ENCODE results near the gene SHISAL2A.

The SHISAL2A gene

GRCh38 chr1:52659851-52660596, 27.1 kb downstream of the SHISAL2A start:
- no peak for DNase-seq (ENCODE audit: low read depth)

- no peak for DNase-seq (ENCODE audit: low read depth)
Observed at GRCh38 chr1:52660807-52661206, 27.8 kb downstream of the SHISAL2A start.

DNA sequence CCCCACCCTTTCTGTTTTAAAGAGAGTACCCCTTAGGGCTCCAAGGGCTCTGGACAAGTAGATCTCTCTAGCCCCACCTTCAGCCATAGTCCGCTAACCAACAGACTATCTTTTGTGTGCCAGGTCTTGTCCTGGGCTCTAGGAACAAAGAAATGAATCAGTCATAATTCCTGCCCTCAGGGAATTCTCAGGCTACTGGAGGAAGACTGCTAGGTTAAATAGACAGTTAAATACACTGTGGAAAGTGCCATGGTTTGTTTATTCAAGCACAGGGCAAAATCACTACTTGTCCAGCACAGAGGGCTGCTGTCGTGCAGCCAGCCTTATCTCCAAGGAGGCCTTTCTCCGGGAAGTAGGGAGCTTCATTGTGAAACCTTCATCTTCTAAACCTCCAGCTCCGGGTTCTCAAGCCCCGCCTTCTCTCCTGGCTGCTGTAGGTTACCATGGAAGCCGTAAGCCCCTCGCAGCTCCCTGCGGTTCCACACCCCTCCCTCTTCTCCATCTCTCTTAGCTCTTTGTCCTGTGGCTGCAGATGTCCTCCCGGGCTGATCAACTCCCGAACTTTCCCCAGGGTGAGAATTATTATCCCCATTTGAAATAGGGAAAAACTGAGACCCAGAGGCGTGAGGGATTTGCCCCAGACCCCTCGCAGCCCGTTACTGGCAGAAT, 29.8 kb downstream of the SHISAL2A start:
- no peak for DNase-seq (ENCODE audit: low read depth)

- DNase-seq (ENCODE audit: low read depth) = no peak
Observed at GRCh38 chr1:52663716-52664115, 30.7 kb downstream of the SHISAL2A start.

GRCh38 chr1:52665006-52665941, 32.3 kb downstream of the SHISAL2A start:
- DNase-seq (ENCODE audit: low read depth) = no peak

DNA sequence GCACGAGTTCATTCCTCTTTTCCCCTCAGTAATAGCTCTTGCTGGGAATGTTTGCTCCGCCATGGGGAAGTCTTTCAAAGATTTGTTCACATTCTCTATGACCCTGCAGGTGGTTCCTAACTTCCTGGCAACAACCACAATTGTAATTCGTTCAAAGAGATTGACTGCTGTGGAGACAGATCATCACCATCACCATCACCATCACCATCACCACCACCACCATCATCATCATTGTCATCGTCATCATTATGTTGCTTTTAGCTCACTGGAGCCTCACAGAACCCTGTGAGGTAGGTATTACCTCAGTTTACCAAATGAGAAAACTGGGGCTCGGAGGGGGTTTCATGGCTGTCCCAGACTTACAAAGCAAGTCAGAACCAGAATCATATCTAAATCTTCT, 34.3 kb downstream of the SHISAL2A start:
- DNase-seq (ENCODE audit: low read depth) = no peak

DNA sequence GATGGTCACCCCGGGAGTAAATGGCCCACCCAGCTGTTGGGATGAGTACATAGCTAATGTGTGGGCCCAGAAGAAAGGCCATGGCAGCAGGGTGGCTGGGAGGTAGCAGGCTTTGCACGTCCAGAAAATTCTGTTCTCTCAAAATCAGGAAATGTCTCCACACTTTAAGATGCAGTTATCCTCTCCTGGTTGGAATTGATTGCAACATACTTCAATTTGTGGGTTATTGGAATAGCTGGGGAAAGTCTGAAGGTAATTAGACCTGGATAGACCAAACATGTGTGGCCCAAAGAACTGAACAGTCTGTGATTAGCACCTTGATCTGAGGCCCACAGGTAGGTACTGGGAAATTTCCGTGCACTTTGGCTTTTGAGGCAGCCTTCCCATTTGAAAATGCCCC, 35.0 kb downstream of the SHISAL2A start:
- DNase-seq (ENCODE audit: low read depth) = no peak

GRCh38 chr1:52668711-52669110, 35.7 kb downstream of the SHISAL2A start:
- DNase-seq (ENCODE audit: low read depth) = no peak

- no peak for DNase-seq (ENCODE audit: low read depth)
Observed at GRCh38 chr1:52669696-52670095, 36.7 kb downstream of the SHISAL2A start.

GRCh38 chr1:52670604-52671003, 37.6 kb downstream of the SHISAL2A start:
- no peak for DNase-seq (ENCODE audit: low read depth)

GRCh38 chr1:52672946-52673345, 40.0 kb downstream of the SHISAL2A start:
- DNase-seq (ENCODE audit: low read depth) = no peak

DNA sequence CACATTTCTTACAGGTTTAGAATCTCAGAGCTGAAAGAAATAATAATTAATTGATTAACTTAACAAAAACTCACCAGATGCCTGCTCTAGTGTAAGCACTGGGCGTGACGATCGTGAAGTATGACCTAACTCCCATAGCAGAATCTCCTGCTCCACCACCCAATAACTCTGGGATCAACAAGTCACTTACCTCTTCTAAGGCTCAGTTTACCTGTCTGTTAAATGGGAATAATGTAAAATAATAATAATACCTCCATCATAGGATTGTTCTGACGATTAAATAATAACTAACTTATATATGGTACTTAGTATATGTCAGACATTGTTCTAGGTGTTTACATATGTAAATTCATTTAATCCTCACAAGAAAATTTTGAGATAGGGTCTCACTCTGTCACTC, 40.5 kb downstream of the SHISAL2A start:
- no peak for DNase-seq (ENCODE audit: low read depth)

GRCh38 chr1:52674497-52675384, 41.8 kb downstream of the SHISAL2A start:
- no peak for DNase-seq (ENCODE audit: low read depth)

GRCh38 chr1:52676249-52676903, 43.4 kb downstream of the SHISAL2A start:
- DNase-seq (ENCODE audit: low read depth) = no peak

DNA sequence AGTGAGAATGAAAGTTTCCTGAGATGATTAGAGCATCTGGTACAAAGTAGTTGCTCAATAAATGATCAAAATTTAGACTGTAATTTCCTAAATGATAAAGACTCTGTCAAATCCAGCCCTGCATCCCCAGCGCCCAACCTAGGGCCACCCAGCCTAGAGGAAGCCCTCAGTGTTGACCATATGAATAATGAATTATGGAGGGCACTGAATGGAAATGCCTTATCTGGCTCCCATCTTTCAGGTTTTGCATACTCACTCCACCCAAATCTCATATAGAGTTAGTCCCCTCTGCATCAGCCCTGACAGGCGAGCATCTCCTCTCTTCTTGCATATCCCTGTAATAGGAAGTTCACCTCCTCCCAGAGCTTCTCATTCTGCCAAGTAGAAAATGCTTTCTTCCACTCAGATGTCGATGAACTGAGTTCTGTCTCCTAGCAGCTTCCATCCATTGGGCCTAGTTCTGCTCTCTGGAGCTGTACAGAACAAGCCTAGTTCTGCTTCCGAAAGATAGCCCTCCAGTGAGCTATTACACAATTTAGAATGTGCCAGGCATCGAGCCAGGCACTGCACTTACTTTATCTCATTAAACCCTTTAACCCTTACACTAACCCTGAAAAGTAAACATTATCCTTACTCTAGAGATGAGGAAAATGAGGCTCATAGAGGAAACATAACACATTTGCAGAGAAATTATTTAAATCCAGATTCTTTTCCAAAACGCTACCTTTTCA, 44.3 kb downstream of the SHISAL2A start:
- no peak for DNase-seq (ENCODE audit: low read depth)

DNA sequence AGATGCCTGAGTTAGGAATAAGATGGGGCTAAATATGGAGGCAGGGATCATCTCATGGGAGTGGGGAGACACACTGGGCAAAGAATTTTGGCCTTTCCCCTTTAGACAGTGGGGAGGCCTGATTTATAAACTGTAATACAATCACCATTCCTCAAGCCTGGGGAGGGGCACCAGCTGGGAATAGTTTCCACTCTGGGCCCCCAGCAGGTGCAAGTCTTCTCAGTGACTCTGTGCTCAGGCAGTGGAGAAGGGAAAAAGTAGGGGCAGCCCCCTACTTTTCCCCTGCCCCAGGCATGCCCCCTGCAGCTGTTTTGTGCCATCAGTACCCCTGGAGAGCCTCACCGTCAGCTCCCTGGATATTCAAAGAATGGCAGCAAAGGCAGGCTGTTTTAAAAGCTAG, 46.1 kb downstream of the SHISAL2A start:
- DNase-seq (ENCODE audit: low read depth) = no peak

DNA sequence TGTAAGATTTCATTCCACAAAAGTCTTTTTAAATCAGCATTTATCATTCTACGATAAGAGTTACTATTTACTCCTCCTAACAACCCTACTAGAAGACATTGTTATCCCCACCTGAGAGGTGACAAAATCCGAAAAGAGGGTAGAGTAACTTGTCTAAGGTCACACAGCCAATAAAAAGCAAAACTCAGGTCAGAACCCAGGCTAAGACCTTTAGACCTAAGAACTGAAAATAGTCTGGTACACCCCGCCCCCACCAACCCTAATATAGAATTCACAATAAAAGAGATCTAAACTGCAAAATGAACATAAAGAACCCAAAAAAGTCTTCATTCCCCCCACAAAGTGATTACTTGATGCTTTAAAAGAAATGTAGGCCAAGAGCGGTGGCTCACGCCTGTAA, 46.5 kb downstream of the SHISAL2A start:
- no peak for DNase-seq (ENCODE audit: low read depth)

GRCh38 chr1:52680353-52680752, 47.4 kb downstream of the SHISAL2A start:
- DNase-seq (ENCODE audit: low read depth) = no peak

- no peak for DNase-seq (ENCODE audit: low read depth)
Observed at GRCh38 chr1:52681136-52681535, 48.2 kb downstream of the SHISAL2A start.

DNA sequence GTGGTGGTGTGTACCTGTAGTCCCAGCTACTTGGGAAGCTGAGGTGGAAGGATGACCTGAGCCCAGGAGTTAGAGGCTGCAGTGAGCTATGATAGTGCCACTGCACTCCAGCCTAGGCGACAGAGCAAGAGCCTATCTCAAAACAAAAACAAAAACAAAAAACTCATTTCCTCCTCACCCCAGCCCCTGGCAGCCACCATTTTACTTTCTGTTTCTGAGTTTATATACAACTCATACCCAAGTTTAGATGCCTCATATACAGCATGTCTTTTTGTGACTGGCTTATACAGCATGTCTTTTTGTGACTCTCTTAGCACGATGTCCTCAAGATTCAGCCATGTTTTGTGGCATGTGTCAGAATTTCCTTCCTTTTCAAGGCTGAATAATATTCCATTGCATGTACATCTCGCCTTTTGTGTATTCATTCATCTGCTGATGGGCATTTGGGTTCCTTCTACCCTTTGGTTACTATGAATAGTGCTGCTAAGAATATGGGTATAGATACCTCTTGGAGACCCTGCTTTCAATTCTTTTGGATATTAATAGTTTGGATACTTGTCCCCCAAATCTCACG, 50.5 kb downstream of the SHISAL2A start:
- DNase-seq (ENCODE audit: low read depth) = no peak

Measured in activated T-cell treated with anti-CD3 and anti-CD28 coated beads for 1 hour (primary cell).